DMS53 treated with DMSO at 0.1 percent for 48 hours (cell line): ENCODE results near the gene EFEMP1.

ENCODE experiments used
- DNase-seq: peaks from one replicate; lab custom pipeline; 2025; ENCODE audit not compliant: unreplicated experiment; lab: John Stamatoyannopoulos, UW

Gene EFEMP1

GRCh38 chr2:55936351-55936750, 12.8 kb upstream of the EFEMP1 start:
- DNase-seq = no peak

- no peak for DNase-seq
These were observed 10.8 kb upstream of the EFEMP1 start for GRCh38 chr2:55934337-55934736.

DNA sequence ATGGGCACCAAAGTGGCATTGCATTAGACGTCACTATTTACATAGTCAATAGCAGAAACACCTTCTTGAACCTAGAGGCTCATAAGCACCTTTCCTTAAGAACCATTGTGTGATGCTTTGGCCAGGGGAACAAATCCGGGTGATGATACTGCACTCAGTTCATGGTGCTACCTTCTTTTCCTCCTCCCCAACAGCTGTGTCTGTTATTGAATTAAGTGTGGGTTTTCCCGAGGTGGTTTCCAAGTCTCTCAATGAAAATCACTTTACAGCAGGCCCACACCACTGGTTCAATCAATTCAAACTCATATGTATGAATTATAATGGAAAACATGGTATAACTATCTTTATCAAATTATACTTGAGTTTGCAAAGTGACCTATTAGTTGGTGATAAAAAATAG, 9.3 kb upstream of the EFEMP1 start:
- DNase-seq = no peak

DNA sequence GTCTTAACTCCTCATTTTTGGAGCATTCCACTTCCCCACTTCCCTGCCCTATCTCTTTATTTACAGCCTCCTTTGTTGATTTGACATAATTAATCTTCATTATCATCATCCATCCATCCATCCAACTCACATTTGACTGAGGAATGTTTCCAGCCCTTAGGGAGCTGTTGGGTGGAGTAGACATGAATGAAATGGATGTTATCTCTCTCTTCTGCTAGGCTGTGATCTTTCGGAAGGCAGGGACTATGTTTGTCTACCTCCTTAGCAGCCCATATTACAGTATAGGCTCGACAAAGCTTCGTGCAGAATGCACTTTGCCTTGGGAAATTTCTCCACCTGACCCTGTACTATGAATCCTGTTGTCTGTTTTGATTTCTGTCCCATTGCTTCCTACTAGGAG, 7.7 kb upstream of the EFEMP1 start:
- no peak for DNase-seq

DNA sequence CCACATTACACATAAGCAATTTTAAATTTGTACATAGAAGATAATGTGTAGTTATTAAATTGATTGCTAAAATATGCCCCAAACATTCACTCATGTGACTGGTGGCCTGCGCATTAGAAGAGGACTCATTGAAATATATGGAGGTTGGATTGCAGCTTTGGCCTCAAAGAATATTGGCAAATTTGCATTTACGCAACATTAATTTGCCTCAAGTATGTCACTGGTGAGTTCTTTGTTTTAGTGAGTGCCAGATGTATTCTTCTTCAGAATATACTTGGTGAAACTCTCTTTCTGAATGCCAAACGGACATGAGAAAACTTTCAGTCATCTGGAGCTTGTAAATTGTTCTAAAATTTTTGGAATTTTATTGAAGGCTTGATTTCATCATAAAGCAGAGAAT, 5.9 kb upstream of the EFEMP1 start:
- DNase-seq = no peak

DNA sequence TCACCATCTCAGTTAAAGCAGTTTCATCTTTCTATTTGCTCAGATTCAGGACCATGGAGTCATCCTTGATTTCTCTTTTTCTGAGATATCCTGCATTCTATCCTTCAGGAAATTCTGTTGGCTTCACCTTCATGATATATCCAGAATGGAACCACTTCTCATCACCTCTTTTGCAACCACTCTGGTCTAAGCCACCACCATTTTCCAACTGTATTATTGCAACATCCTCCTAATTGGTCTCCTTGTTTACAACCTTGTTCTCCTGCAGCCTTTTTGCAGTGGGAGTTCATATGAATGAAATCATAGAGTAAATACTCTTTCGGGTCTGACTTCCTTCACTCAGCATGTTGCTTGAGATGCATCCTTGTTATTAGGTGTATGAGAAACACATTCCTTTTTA, 3.4 kb upstream of the EFEMP1 start:
- DNase-seq = no peak

- DNase-seq = no peak
These were observed 2.7 kb upstream of the EFEMP1 start for GRCh38 chr2:55926246-55926645.

- DNase-seq = no peak
These were observed 370 bp upstream of the EFEMP1 start for GRCh38 chr2:55923982-55924321.

- no peak for DNase-seq
These were observed 1.2 kb downstream of the EFEMP1 start for GRCh38 chr2:55922291-55922907.

DNA sequence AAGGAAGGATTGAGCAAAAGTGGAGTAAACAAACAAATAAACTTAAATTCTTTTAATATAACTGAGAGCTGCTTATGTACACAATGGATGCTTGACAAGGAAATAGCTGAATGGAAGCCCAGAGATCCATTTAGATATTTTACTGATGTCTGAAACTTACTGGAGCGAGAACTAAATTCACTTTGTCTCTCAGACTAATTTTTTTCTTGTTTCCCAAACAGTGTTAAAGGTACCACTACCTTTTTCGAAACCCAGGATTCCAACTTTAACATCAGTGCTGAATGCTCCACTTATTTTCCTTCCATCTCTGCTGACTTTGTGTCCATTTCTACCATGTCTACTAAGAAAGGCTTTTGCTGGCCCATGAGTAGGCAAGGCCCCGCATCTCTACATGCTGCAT, 4.0 kb downstream of the EFEMP1 start:
- no peak for DNase-seq

GRCh38 chr2:55918856-55919255, 4.7 kb downstream of the EFEMP1 start:
- no peak for DNase-seq

GRCh38 chr2:55917713-55918390, 5.7 kb downstream of the EFEMP1 start:
- DNase-seq = no peak

GRCh38 chr2:55917117-55917516, 6.5 kb downstream of the EFEMP1 start:
- DNase-seq = no peak

- no peak for DNase-seq
These were observed 7.0 kb downstream of the EFEMP1 start for GRCh38 chr2:55916473-55917049.

- no peak for DNase-seq
These were observed 8.8 kb downstream of the EFEMP1 start for GRCh38 chr2:55914786-55915185.

GRCh38 chr2:55912926-55913325, 10.7 kb downstream of the EFEMP1 start:
- no peak for DNase-seq

GRCh38 chr2:55910077-55910476, 13.5 kb downstream of the EFEMP1 start:
- no peak for DNase-seq

- DNase-seq = no peak
These were observed 15.9 kb downstream of the EFEMP1 start for GRCh38 chr2:55907686-55908085.

- DNase-seq = no peak
These were observed 16.6 kb downstream of the EFEMP1 start for GRCh38 chr2:55906993-55907392.

GRCh38 chr2:55903727-55904126, 19.9 kb downstream of the EFEMP1 start:
- no peak for DNase-seq

DNA sequence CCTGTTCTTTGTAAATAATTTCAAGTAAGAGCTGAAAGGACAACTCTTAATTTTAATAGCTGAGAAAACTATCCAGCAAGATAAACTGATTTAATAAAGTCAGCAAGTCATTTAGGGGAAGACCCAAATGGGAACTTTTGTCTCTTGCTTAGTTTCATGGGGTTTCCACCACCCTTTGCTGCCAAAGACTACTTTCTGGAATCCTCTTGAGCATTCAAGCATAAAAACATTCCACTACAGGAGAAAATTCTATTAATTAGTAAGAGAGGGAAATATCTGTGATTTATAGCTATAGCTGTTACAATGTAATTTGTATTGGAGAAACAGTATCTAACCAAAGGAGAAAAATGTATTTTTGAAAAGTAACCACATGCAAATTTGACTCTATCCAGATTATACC, 20.6 kb downstream of the EFEMP1 start:
- DNase-seq = no peak

DNA sequence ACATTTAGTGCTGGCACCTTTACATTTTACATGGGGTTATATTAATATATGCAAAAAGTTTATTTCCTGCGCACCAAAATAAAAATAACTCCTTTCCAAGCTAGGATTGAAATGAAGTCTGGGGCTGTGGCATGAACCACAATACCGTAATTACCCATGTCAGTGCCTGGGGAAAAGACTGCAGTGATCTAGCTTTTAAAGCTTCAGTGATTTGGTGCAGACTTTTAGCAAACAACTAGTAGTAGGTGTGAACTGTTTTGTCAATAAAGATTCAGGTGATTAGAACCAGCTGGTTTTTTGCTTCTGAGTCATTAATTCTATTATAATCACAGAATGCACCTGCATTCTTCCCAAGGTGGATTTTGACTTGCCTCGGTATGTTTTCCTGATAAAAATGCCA, 21.2 kb downstream of the EFEMP1 start:
- DNase-seq = no peak

DNA sequence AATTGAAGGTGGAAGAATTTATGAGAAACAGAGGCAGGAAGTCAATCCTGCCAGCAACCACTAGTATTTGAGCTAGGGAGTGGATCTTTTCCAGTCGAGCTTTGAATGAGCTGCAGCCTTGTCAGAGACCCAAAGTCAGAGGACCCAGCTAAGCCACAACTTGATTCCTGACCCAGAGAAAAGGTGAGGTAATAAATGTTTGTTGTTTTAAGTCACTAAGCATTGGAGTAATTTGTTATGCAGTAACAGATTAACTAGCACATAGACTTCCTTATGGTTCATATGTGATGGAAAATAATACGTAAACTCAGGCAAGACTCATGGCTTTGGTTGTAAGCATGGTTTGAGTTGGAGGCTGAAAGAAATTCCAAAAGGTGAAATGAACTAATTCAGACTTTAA, 21.6 kb downstream of the EFEMP1 start:
- DNase-seq = no peak
